IMR-90 (cell line): ENCODE data around the gene SLC9A7. TPM values are rescaled to one million over a fixed set of nuclear protein-coding genes. Genes with fewer than 3 reads are reported as not detected.

Experiments
- ATAC-seq: fragments of 200-7000 bp; cut with Tn5 transposase; 2 replicates; pipeline ENCODE4 v1.9.1; 2020; ENCODE audit warnings: low read depth, mild to moderate bottlenecking, moderate library complexity
- BruUV-seq: library from RNA; stranded (reverse); fragments of 400-500 nt; replicated peaks from 2 replicates; lab custom pipeline; 2021; lab: Mats Ljungman, UMichigan
- CTCF ChIA-PET: fragments of 300-600 bp; formaldehyde crosslinking; extraction: SDS; loops from one replicate; lab custom pipeline; 2021; ENCODE audit warnings: antibody characterized with exemption; lab: Yijun Ruan, JAX
- POLR2A ChIA-PET: fragments of 300-600 bp; sonication (Branson Sonifier 250); formaldehyde crosslinking; loops from one replicate; lab custom pipeline; 2022; ENCODE audit warnings: antibody characterized with exemption; ENCODE audit not compliant: unreplicated experiment; lab: Charles Lee
- DNase-seq: peaks from one replicate; pipeline ENCODE4 v3.0.0; 2013
- H2AFZ ChIP-seq: replicated peaks from 2 replicates; pipeline ENCODE3; 2013; ENCODE audit warnings: low read length, mild to moderate bottlenecking; ENCODE audit not compliant: poor library complexity
- H2AK5ac ChIP-seq: 2 replicates; pipeline ENCODE4 v1.6.1; 2013; ENCODE audit warnings: low read depth, low read length, inconsistent platforms
- H2AK9ac ChIP-seq: replicated peaks from 2 replicates; pipeline ENCODE3; 2013; ENCODE audit warnings: mild to moderate bottlenecking, low read depth, low read length, moderate library complexity; ENCODE audit not compliant: poor library complexity
- H2BK120ac ChIP-seq: 2 replicates; pipeline ENCODE4 v1.6.1; 2013; ENCODE audit warnings: low read depth, low read length, inconsistent platforms
- H2BK15ac ChIP-seq: 3 replicates; pipeline ENCODE4 v1.6.1; 2013; ENCODE audit warnings: low read depth, low read length, inconsistent platforms
- H2BK20ac ChIP-seq: 2 replicates; pipeline ENCODE4 v1.6.1; 2013; ENCODE audit warnings: low read depth, mild to moderate bottlenecking, inconsistent platforms, low read length, moderate library complexity
- H2BK5ac ChIP-seq: 2 replicates; pipeline ENCODE4 v1.6.1; 2013; ENCODE audit warnings: mild to moderate bottlenecking, low read depth, low read length, inconsistent platforms; ENCODE audit not compliant: poor library complexity, severe bottlenecking
- H3K14ac ChIP-seq: replicated peaks from 2 replicates; pipeline ENCODE4 v1.6.1; 2013; ENCODE audit warnings: low read depth, low read length, inconsistent platforms
- H3K18ac ChIP-seq: 2 replicates; pipeline ENCODE4 v1.6.1; 2013; ENCODE audit warnings: low read depth, low read length, control low read depth
- H3K23ac ChIP-seq: 2 replicates; pipeline ENCODE4 v1.6.1; 2013; ENCODE audit warnings: low read depth, low read length, inconsistent platforms
- H3K27ac ChIP-seq: 2 replicates; pipeline ENCODE4 v1.5.1; 2013; ENCODE audit warnings: mild to moderate bottlenecking, control low read depth, low read length; ENCODE audit not compliant: insufficient read depth
- H3K27me3 ChIP-seq: 2 replicates; pipeline ENCODE4 v1.6.1; 2013; ENCODE audit warnings: low read length; ENCODE audit not compliant: control insufficient read depth, insufficient read depth
- H3K36me3 ChIP-seq: 2 replicates; pipeline ENCODE4 v1.6.1; 2013; ENCODE audit warnings: low read length, mixed read lengths; ENCODE audit not compliant: control insufficient read depth, insufficient read depth
- H3K4ac ChIP-seq: 2 replicates; pipeline ENCODE4 v1.6.1; 2013; ENCODE audit warnings: low read depth, low read length, inconsistent platforms
- H3K4me1 ChIP-seq: 2 replicates; pipeline ENCODE4 v1.6.1; 2013; ENCODE audit warnings: low read length, mixed read lengths; ENCODE audit not compliant: control insufficient read depth, insufficient read depth
- H3K4me2 ChIP-seq: 2 replicates; pipeline ENCODE4 v1.6.1; 2013; ENCODE audit warnings: low read depth, mild to moderate bottlenecking, control low read depth, low read length, moderate library complexity
- H3K4me3 ChIP-seq: 2 replicates; pipeline ENCODE4 v1.5.1; 2013; ENCODE audit warnings: low read depth, mild to moderate bottlenecking, control low read depth, low read length, moderate library complexity; ENCODE audit not compliant: insufficient read depth
- H3K56ac ChIP-seq: 2 replicates; pipeline ENCODE4 v1.6.1; 2013; ENCODE audit warnings: low read length, inconsistent platforms; ENCODE audit not compliant: insufficient read depth; ENCODE audit errors: extremely low read depth
- H3K79me1 ChIP-seq, 2 experiments: 2 replicates each; pipeline ENCODE4 v1.6.1; 2013; ENCODE audit warnings: low read length in 2 of 2, inconsistent platforms in 1 of 2, low read depth in 1 of 2
- H3K9ac ChIP-seq: 2 replicates; pipeline ENCODE4 v1.6.1; 2013; ENCODE audit warnings: low read depth, low read length, control low read depth
- H3K9me1 ChIP-seq: 2 replicates; pipeline ENCODE4 v1.6.1; 2013; ENCODE audit warnings: low read length, inconsistent platforms; ENCODE audit not compliant: insufficient read depth
- H3K9me3 ChIP-seq: 2 replicates; pipeline ENCODE4 v1.6.1; 2013; ENCODE audit warnings: low read length; ENCODE audit not compliant: control insufficient read depth, insufficient read depth
- H4K20me1 ChIP-seq: 2 replicates; pipeline ENCODE4 v1.6.1; 2013; ENCODE audit warnings: low read length, inconsistent platforms; ENCODE audit not compliant: insufficient read depth
- H4K5ac ChIP-seq: 2 replicates; pipeline ENCODE4 v1.6.1; 2013; ENCODE audit warnings: mild to moderate bottlenecking, low read depth, low read length, control low read depth
- H4K8ac ChIP-seq, 2 experiments: 2 replicates each; pipeline ENCODE4 v1.6.1; 2013; ENCODE audit warnings: low read depth in 2 of 2, low read length in 2 of 2, control low read depth in 1 of 2, inconsistent platforms in 1 of 2
- H4K91ac ChIP-seq: 2 replicates; pipeline ENCODE4 v1.6.1; 2013; ENCODE audit warnings: low read depth, low read length, inconsistent platforms; ENCODE audit not compliant: insufficient read depth
- BHLHE40 ChIP-seq: fragments of 150-350 bp; IDR thresholded peaks from 2 replicates; pipeline ENCODE4 v1.6.1; 2016; ENCODE audit warnings: mild to moderate bottlenecking, low read depth, low read length
- CEBPB ChIP-seq: IDR thresholded peaks from 2 replicates; pipeline ENCODE4 v1.6.1; 2012; ENCODE audit warnings: low read depth, low read length, improper control_type of control experiment
- CTCF ChIP-seq: conservative IDR thresholded peaks from 2 replicates; pipeline ENCODE4 v1.5.1; 2012; ENCODE audit warnings: mild to moderate bottlenecking, low read depth, low read length, improper control_type of control experiment
- FOS ChIP-seq: fragments of 150-350 bp; IDR thresholded peaks from 2 replicates; pipeline ENCODE4 v1.6.1; 2016; ENCODE audit warnings: low read depth, low read length
- POLR2A ChIP-seq: IDR thresholded peaks from 2 replicates; pipeline ENCODE4 v1.6.1; 2012; ENCODE audit warnings: mild to moderate bottlenecking, low read depth, low read length
- RAD21 ChIP-seq: IDR thresholded peaks from 2 replicates; pipeline ENCODE4 v1.6.1; 2012; ENCODE audit warnings: low read length, improper control_type of control experiment
- RCOR1 ChIP-seq: IDR thresholded peaks from 2 replicates; pipeline ENCODE4 v1.6.1; 2012; ENCODE audit warnings: mild to moderate bottlenecking, low read length, improper control_type of control experiment; ENCODE audit not compliant: insufficient replicate concordance
- SMC3 ChIP-seq: fragments of 150-350 bp; IDR thresholded peaks from 2 replicates; pipeline ENCODE4 v1.6.1; 2016; ENCODE audit warnings: low read depth, mild to moderate bottlenecking, antibody characterized with exemption, low read length, moderate library complexity
- USF2 ChIP-seq: fragments of 150-350 bp; IDR thresholded peaks from 2 replicates; pipeline ENCODE4 v1.6.1; 2017; ENCODE audit warnings: mild to moderate bottlenecking, antibody characterized with exemption, low read length, low read depth
- WGBS, 2 experiments: methylation state at CpG; one replicate each; pipeline versions ENCODE4 v1.1.5 to v1.1.7; 2013; ENCODE audit warnings: missing lambda C conversion rate in 2 of 2; ENCODE audit not compliant: insufficient read length in 1 of 2; ENCODE audit errors: extremely low coverage in 2 of 2; 5-methylcytosine and 5-hydroxymethylcytosine counted together
- dilution Hi-C: fragments of 300-500 bp; cut with HindIII; formaldehyde crosslinking; loops from one replicate; pipeline ENCODE4 v1.14.3; 2018; ENCODE audit warnings: low sequenced_read_pairs; ENCODE audit not compliant: unreplicated experiment
- in situ Hi-C: fragments of 300-500 bp; cut with MboI; formaldehyde crosslinking; loops from 3 replicates; pipeline ENCODE4 v1.14.3; 2019; ENCODE audit warnings: low sequenced_read_pairs, inconsistent platforms, mixed read lengths
- intact Hi-C: fragments of 100-400 bp; cut with micrococcal nuclease; formaldehyde crosslinking; loops from 2 replicates; pipeline ENCODE4 v1.10.0; 2022
- polyA plus RNA-seq, 3 experiments: library from polyadenylated mRNA; depleted of rRNA; stranded (reverse); fragments of >200 nt; gene quantifications; 2 replicates each; pipeline ENCODE4 v1.2.3, GENCODE V29; 2012; ENCODE audit warnings: low replicate concordance in 1 of 3
- total RNA-seq: library from RNA; depleted of rRNA; stranded (reverse); fragments of >200 nt; gene quantifications from 2 replicates; pipeline ENCODE4 v1.2.3, GENCODE V29; 2012

Gene SLC9A7
- total and polyA plus RNA-seq, 2 of the 4 experiments (the other 2 are of a cell fraction): 14.4 to 76.4 TPM

GRCh38 chrX:46554942-46555341, 204.0 kb downstream of the SLC9A7 start:
- no peak overlapping the region for H3K4ac ChIP-seq
- dilution Hi-C loops (no loop called here), intact Hi-C loops (loop anchor here (1.0 to 10.0 kb wide), 5 partner anchors 88 to 540 kb away; partner anchors contain the start of gene SLC9A7), in situ Hi-C loops (loop anchor here (10.0 kb wide), 1 partner anchor 90 kb away; no protein-coding TSS in a partner anchor)
- no peak overlapping the region for H3K9ac ChIP-seq
- no peaks in the 10 kb centered on the region; the same call in 1 of the 2 replicates for H3K36me3 ChIP-seq
- H4K91ac ChIP-seq: no peak overlapping the region
- no peaks in the 10 kb centered on the region for H3K27me3 ChIP-seq
- no peak overlapping the region for H3K4me3 ChIP-seq
- H3K4me2 ChIP-seq: no peak overlapping the region
- no peak overlapping the region for H2AFZ ChIP-seq
- H3K9me3 ChIP-seq: no peaks in the 10 kb centered on the region
- H4K5ac ChIP-seq: no peak overlapping the region
- no peak overlapping the region for H2AK5ac ChIP-seq
- H4K20me1 ChIP-seq: no peaks in the 10 kb centered on the region
- H3K27ac ChIP-seq: no peak overlapping the region
- DNase-seq (peak; percentile 58), ATAC-seq (peak; percentile 34; the same call in 1 of the 2 replicates)
- H2AK9ac ChIP-seq: no peak overlapping the region
- H3K9me1 ChIP-seq: no peaks in the 10 kb centered on the region
- H3K18ac ChIP-seq: no peak overlapping the region
- no peak overlapping the region for H2BK120ac ChIP-seq
- WGBS, 2 experiments: no CpG with 5 or more reads among the region's 2 CpGs
- H3K23ac ChIP-seq: no peak overlapping the region
- no peak overlapping the region for H2BK5ac ChIP-seq
- no TSS peak for BruUV-seq
- ChIA-PET POLR2A (no interaction called here), CTCF (interaction anchor here (0.7 to 0.8 kb wide), 3 partner anchors 58 to 242 kb away, joined by 3 to 11 read pairs (median 3); partner anchors contain the start of gene SLC9A7)
- no peaks in the 10 kb centered on the region for H3K4me1 ChIP-seq
- no peak overlapping the region for H3K14ac ChIP-seq
- H2BK15ac ChIP-seq: no peak overlapping the region
- H3K56ac ChIP-seq: no peak overlapping the region
- H4K8ac ChIP-seq: no peak overlapping the region
- H3K79me1 ChIP-seq: peaks cover 4 to 6% of the 10 kb centered on the region in 2 experiments; a peak in 2 of 4 replicates
- TF ChIP-seq BHLHE40 (no peak), RCOR1 (no peak), SMC3 (peak; percentile 65), RAD21 (peak; percentile 62), CEBPB (peak; percentile 94), USF2 (no peak), POLR2A (no peak), CTCF (peak; percentile 57), FOS (no peak)
- no peak overlapping the region for H2BK20ac ChIP-seq
